SK-MEL-5 (cell line): ENCODE measurements around the gene SDK2. TPM values are rescaled to one million over a fixed set of nuclear protein-coding genes. Genes with fewer than 3 reads are reported as not detected.
A peak's percentile ranks its signal among the peaks of the same experiment; 100 is the strongest.

Experiments
- DNase-seq: peaks from one replicate; pipeline ENCODE4 v3.0.0-alpha.2; 2016; ENCODE audit warnings: low read depth, low spot score
- in situ Hi-C: cut with HindIII; loops from 2 replicates; pipeline ENCODE4 v1.10.0; 2016; ENCODE audit warnings: low sequenced_read_pairs, high pct_unique_total_duplicates, low pct_unique_long_range_greater_than_20kb
- total RNA-seq: library from RNA; depleted of rRNA; stranded (reverse); fragments of >200 nt; shearing (Covaris generic); gene quantifications from 2 replicates; pipeline ENCODE4 v1.2.3, GENCODE V29; 2014

SDK2 gene
- total RNA-seq, 1 experiment from 2014 or later: 1.3 TPM

DNA sequence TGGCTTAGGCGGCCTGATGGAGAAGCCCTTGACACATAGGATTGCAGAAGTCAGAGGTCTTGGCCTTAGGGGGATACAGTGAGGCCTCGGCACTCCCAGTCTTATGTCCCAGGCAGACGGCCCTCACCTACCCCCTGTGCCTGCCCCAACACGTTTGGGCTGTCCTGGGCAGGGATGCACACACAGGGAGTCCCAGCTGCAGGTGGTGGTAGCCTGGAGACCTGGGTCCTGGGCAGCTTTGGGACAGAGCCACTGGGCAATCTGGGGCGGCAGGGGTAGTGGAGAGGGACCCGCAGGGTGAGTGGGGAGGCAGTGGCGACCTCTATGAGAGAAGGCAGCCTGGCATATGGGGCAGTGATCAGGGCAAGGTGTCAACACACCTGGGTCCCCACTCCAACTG, 48.3 kb downstream of the SDK2 start:
- no peak for DNase-seq
- in situ Hi-C loops: no loop called here

DNA sequence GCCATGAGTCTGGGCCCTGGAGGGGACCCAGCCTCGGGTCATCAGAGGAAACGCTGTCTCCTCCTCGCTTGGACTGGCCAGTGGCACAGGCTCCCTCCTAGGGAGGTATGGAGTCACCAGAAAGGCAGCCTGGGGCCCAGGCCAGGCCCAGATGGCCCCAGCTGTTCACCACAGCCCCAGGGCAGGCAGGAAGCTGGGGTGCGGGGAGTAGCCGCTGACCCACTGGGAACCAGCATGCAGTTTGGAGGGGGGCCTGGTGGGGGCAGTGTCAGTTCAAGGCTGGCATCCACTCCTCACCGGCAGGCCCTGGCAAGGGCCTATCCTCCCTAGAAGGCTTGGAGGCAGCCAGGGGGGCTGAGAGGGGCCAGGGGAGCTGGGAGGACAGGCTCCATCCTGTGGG, 48.8 kb downstream of the SDK2 start:
- DNase-seq: peak; percentile 73
- in situ Hi-C loops: no loop called here

DNA sequence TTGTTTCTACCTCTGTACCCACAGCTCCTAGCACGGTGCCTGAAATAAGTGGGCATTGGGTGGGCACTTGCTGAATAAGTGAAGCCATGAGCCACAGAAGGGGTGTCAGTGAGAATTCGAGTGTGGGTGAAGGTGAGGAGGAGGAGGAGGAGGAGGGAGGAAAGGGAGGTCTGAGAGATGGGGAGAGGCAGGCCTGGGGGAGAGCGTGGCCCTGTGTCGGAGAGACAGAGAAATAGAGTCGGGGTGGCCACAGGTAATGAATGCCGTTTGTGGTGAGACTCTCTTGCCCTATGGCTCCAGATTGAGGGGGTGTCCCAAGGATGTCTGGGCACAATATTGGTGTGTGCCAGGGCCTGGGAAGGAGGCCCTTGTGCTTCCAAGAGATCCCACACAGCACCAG, 49.2 kb downstream of the SDK2 start:
- DNase-seq: no peak
- in situ Hi-C loops: no loop called here

DNA sequence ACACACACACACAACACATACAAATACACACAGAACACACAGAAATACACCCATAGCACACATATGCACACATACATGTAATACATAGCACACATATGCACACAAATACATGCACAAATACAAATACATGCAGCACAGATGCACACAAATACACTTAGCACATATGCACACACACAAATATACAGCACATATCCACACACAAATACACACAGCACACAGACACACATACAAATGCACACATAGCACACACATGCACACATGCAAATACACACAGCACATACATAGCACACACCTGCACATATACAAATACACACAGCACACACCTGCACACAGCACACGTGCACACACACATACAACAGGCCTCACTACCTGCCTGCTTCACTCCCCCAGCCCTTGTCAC, 49.6 kb downstream of the SDK2 start:
- in situ Hi-C loops: no loop called here
- DNase-seq: no peak

DNA sequence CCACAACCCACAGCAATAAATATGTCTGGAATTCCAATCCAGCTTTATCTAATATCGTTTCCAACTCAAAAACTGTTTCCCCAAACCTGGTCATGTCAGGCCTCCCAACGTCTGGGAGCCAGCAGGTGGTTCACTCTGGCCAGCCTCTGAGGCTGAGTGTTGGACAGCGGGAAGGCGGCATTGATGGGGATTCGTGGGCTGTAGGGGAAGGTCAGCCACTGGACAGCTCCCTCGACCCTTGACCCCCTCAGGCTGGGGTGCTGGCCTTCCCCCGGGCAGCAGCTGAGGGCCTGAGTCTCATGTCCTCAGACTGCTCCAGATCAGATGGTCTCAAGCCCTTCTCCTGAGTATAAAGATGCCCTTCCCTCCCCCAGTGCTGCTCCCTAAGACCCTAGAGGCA, 50.2 kb downstream of the SDK2 start:
- DNase-seq: no peak
- in situ Hi-C loops: no loop called here

DNA sequence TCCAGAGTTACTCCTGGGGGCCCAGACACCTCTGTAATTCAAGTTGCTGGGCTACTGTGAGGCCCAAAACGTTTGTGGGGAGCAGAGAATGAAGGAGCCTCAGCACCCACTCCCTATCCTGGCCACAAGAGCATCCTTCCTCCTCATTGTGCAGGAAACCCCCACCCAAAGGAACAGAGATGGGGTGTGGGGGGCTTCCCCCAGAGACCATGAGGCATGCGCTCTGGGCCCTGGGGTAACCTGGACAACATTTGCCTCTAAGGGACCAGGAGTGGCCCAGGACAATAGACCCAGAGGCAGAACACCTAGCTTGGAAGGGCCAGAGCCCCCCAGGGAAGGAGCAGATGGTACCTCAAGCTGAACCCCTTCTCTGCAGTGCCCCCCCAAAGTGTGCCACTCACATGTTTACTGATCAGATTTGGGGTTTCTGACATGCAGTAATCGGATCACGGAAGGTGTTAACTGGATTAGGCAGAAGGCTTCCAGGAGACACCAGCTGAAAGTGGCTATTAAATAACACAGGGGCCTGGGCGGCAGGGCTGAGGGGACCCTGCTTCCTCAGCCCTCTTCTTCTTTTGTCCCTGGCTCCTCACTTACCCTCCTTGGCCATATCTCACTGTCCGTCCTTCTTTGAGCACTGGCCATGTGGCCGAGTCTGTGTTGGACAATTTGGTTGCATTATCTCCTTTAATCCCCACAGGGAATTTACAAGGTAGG, 50.8 kb downstream of the SDK2 start:
- in situ Hi-C loops: no loop called here
- no peak for DNase-seq

DNA sequence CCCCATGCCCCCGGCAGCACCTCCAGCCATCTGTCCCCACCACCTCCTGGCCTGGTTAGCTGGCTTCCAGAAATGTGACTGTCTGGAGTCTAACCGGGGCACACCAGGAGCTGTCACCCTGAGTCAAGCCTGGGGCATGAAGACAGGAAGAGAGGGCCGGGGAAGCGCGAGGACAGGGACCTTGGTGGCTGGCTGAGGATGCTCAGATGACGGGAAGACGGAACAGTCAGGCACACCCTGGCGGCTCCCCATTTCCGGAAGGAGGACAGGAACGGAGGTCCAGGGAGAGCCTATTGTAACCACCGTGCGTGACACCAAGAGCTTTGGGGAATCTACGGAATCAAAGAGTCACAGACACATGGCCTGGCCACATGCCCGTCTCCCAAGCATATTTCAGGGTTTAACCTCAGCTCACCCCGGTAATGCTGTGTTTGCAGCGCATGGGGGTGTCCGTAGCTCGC, 51.7 kb downstream of the SDK2 start:
- in situ Hi-C loops: no loop called here
- DNase-seq: no peak

DNA sequence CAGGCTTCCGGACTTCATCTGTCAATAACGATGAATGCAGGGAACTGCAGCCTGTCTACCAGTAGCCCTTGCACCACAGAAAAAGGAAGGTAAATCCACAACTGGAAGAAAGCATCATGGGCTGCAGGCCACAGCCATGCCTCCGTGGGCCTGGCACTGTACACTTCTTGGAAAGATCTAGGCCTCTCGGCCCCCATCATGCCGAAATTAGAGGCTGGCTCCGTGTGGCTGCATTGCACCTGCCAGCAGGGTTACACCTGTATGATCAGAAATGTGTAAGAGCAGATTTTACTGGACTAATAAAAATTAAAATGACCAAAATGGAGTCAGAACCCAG, 52.2 kb downstream of the SDK2 start:
- in situ Hi-C loops: no loop called here
- no peak for DNase-seq

DNA sequence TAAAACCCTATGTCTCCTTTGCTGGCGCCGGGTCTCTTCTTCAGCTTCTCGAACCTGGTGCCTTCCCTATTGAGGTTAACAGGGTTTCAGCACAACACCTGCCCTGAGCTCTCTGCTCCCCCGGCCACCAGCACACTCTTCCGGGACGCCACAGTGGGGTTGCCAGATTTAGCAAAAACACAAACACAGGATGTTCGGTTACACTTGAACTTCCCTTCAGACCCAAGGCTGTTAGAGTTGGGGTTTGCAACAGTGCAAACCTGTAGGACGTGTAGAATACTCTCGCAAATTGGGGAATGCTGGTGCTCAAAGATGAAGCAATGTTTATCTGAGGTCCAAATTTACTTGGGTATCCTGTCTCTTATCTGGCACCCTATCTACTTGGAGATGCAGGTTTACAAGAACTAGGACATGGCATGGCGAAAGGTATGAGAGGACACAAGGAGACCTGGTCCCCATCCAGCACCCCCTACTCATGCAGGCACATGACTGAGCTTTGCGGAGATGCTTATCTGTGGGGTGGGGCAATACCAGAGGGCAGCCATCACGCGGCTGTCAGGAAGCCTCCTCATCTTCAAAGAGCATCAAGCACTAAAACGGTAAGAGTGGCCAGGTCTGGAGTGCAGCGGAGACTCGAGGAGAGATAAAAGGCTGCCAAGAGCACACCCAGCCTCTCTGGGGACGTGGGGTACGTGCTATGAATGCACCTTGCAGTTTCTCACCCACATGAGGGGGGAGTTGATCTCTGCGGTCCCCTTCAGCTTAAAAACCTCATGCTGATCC, 52.8 kb downstream of the SDK2 start:
- in situ Hi-C loops: no loop called here
- DNase-seq: no peak

DNA sequence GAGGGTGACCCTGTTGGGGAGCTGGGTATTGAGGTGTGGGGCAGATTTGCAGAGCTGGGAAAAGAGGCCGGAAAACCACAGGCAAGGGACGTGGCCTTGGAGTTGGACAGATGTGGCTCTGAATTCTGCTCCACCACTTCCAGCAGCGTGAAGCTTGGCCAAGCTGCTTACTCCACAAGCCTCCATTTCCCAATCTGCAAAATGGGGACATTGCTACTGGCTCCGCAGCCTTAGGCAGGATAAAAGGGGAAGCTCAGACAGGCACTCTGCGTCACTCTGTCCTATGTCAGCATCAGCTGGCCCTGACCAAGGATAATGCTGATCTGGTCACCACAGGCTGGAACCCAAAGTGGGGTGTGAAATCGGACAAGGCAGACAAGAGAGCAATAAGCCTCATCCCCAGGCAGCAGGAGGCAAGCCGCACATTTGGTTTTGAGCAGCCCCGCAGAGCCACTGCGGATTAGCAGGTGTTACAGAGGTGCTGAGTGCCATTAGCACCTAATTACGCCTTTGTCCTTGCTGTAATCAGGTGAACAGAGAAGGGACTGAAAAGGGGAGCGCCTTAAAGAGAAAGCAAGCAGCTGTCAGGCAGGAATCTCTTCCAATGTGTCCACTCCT, 54.8 kb downstream of the SDK2 start:
- no peak for DNase-seq

DNA sequence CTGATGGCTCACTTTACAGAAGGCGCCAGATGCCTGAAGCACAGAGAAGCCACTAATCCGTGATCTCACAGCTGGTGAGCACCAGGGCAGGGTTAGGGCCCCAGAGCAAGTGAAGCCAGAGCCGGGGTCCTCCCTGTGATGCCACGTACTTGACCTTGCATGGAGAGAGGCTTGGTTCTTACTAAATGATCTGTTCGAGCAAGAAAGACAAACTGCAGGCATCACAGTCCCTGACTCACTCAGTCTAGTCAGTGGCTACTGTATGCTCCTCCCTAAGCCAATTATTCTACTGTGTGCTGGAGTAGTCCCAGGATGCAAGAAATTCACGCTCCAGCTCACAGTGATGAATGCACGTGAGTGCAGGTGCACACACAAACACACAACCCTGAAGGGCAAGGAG, 55.4 kb downstream of the SDK2 start:
- DNase-seq: no peak
- in situ Hi-C loops: no loop called here

More for the DNA sequence above, 54.8 kb downstream of the SDK2 start:
- in situ Hi-C loops: no loop called here

DNA sequence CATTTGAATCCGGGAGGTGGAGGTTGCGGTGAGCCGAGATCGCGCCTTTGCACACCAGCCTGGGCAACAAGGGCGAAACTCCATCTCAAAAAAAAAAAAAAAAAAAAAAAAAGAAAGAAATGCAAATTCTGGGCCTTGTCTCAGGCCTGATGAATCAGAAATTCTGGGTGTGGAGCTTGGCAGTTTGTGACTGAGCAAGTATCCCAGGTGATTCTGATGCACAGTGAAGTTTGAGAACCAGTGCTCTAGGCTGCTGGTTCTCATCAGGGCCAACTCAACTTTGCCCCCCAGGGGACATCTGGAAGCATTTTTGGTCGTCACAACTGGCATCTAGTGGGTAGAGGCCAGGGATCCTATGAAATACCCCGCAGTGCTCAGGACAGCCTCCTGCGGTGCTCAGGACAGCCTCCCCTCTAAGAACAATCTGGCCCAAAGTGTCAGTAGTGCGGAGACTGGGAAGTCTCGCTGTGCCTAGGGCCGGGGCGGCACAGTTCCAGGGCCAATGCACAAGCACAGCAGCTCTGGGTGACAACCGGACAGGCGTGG, 55.9 kb downstream of the SDK2 start:
- DNase-seq: no peak
- in situ Hi-C loops: no loop called here

DNA sequence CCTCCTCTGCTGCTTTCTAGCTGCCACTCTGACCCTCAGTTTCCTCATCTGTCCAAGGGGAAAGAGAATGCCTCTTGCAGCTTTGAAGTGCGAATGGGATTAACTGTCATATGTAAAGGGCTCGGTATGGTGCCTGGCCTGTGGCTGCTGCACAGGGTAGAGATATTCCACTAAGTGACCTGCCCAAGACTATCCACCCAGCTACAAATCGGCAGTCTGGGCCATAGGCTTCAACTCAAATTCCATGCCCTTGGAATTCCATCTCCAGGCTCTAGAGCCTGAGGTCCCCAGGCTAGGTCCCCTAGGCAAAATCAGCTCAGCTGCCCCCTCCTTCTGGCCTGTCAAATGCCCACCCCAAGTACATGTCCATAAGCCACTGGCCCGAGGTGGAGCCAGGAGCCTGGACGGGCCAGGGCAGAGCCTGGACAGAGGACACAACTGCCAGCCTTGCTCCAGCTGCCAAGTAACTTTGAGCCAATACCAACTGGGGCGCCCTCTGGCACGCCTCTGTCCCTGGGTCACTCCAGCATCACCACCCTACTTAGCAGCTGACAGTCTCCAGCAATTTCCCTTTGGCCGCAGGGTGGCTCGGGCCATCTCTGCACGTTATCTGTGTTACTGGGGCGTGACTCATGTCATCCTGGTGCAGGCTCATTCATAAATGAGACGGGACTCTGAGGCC, 57.2 kb downstream of the SDK2 start:
- peak; percentile 24 for DNase-seq

DNA sequence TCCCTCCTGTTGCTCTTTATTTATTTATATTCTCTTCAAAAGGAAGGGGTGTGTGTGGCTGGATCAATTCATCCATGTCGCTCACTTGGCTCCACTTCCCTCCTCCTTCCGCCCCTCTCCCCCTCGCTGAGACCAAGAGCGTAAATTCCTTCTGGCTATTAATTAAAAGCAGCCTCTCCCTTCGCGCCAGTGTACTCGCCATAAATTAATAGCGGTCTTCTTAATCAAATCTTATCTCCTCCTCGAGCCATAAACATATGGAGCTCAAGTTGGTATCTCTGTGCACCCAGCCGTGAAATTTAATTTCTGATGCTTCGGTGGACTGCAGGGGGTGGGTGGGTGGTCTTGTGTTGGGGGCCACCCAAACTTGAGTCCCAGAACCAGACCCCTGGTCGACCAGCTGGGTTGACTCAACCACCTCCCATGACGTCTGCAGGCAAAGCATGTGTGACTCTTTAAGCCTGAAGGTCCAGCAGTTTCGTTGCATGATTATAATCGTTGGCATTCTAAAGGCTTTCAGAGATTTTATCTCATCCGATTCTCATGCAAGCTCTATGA, 57.9 kb downstream of the SDK2 start:
- no peak for DNase-seq
- in situ Hi-C loops: no loop called here

More for the DNA sequence above, 57.2 kb downstream of the SDK2 start:
- in situ Hi-C loops: no loop called here

DNA sequence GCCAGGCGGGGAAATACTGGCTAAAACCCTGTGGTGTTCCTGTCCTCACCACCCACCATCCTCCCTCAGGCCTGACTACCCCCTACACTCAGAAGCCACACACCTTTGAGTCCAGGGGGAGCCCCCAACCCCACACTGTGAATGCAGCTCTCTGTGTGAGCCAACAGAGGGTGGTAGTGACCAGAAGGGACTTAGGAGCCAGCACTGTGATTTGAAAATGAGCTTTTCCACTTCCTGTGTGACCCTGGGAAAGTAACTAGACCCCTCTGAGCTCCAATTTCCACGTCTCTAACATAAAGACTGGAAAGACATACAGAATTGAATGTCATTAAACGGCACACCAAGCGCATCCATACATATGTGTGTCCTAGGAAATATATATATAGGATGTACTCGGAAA, 58.7 kb downstream of the SDK2 start:
- DNase-seq: peak; percentile 44

DNA sequence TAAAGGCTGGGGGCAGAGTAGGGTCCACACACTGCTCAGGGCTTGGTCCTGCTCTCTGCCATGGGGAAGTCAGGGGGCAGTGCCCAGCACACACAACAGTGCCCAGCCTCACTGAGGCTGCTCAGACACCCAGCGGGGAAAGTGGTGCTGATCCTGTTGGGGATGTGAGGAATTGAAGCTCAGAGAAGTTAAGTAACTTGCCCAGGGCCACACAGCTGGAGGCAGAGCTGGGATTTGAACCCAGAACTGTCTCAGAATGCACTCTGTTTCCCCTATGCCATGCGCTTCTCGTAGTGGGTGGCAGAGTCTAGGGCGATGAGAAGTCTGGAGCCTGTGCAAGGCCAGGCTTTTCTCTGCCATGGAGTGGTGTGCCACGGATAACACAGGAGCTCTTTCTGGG, 59.3 kb downstream of the SDK2 start:
- in situ Hi-C loops: no loop called here
- no peak for DNase-seq

More for the DNA sequence above, 58.7 kb downstream of the SDK2 start:
- in situ Hi-C loops: no loop called here

DNA sequence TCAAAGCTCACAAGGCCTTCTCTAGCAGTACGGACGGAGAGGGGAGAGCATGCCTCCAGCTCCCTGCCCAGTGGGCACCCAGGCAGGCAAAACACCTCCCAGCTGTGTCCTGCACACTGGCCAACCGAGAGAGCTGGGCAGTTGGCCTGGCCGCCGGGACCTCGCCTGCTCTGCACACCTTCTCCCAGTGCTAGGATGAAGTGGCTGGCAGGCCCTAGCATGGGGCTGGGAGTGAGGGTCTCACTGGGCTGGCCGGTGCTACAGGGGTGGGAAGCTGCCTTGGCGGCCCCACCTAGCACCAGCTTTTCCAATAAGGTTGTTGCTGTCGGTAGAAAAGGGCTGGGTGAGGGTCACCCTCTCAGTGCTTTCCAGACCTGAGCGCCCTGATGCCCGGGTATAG, 60.2 kb downstream of the SDK2 start:
- in situ Hi-C loops: no loop called here
- no peak for DNase-seq

DNA sequence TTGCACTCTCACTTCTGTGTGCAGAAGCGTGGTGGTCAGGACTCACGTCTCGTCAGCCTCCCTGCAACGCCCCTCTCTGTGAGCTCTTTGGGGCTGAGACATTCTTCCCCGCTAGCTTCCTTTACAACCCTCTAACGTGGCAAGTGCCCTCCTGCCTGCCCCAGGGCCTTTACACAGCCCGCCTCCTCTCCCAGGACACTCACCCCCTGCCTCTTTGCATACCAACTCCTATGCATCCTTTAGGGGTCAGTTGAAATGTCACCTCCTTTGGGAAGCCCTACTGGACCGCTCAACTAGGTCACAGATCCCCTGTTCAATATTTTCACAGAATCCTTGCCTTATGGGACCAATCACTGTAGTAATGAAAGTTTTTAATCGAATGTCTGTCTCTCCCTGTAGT, 61.4 kb downstream of the SDK2 start:
- DNase-seq: no peak
- in situ Hi-C loops: no loop called here
